GM23248 (cell line): Measurements from ENCODE around the gene HASPIN.

Experiments
- EZH2 ChIP-seq: fragments of 200-600 bp; sonication (generic); IDR thresholded peaks from 2 replicates; pipeline ENCODE4 v1.6.1; 2018; ENCODE audit warnings: antibody characterized with exemption, mild to moderate bottlenecking; ENCODE audit not compliant: insufficient read depth, poor library complexity, severe bottlenecking
- EZH2phosphoT487 ChIP-seq: fragments of 200-600 bp; sonication (generic); IDR thresholded peaks from 2 replicates; pipeline ENCODE4 v1.6.1; 2018; ENCODE audit warnings: antibody characterized with exemption, moderate library complexity, mild to moderate bottlenecking, low read depth; ENCODE audit not compliant: insufficient read depth

DNA sequence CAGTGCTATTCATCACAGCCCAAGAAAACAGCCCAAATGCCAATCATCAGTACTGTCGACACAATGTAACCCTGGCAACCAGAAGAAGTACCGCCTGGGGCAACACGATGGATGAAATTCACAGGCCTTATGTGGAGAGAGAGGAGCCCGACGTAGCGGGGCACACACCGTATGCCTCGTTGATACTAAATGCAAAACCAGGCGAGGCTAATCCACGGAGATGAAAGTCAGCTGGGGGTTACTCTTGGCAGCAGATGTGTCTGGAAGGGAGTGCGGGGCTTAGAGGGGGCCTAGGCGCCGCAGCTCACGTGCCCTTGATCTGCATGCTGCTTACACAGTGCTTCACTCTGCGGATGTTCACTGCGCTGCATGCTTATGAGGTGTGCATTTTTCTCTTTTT, 47.4 kb downstream of the HASPIN start:
- TF ChIP-seq EZH2 (no peak), EZH2phosphoT487 (no peak)
